Keratinocyte (primary cell): ENCODE measurements around the gene NPPC. TPM values are rescaled to one million over a fixed set of nuclear protein-coding genes. Genes with fewer than 3 reads are reported as not detected.

Experiments used
- DNase-seq: peaks from one replicate; pipeline ENCODE4 v3.0.0-alpha.2; 2011; ENCODE audit warnings: low read depth, missing footprints, low spot score
- FAIRE-seq: peaks from 2 replicates; lab custom pipeline; 2011; peaks lifted over from hg19 to GRCh38; lab: Jason Lieb, UNC
- H2AFZ ChIP-seq: 2 replicates; pipeline ENCODE4 v1.6.0; 2012; ENCODE audit warnings: low read length, control low read depth, inconsistent platforms; ENCODE audit not compliant: control insufficient read depth
- H3K27ac ChIP-seq: 2 replicates; pipeline ENCODE4 v1.5.1; 2011; ENCODE audit warnings: low read length; ENCODE audit not compliant: control insufficient read depth, insufficient read depth
- H3K27me3 ChIP-seq: 3 replicates; pipeline ENCODE4 v1.6.0; 2011; ENCODE audit warnings: low read length; ENCODE audit not compliant: control insufficient read depth, insufficient read depth; ENCODE audit errors: extremely low read depth
- H3K36me3 ChIP-seq, 2 experiments: 2 replicates in 1 of 2; 3 replicates in 1 of 2; pipeline ENCODE4 v1.5.1; 2011; ENCODE audit warnings: low read length in 2 of 2, mild to moderate bottlenecking in 1 of 2; ENCODE audit not compliant: control insufficient read depth in 2 of 2, insufficient read depth in 2 of 2; ENCODE audit errors: extremely low read depth in 1 of 2
- H3K4me1 ChIP-seq: 3 replicates; pipeline ENCODE4 v1.5.1; 2011; ENCODE audit warnings: low read length; ENCODE audit not compliant: control insufficient read depth, insufficient read depth; ENCODE audit errors: extremely low read depth
- H3K4me2 ChIP-seq: 3 replicates; pipeline ENCODE4 v1.6.0; 2011; ENCODE audit warnings: low read depth, low read length; ENCODE audit not compliant: control insufficient read depth, insufficient read depth; ENCODE audit errors: extremely low read depth
- H3K4me3 ChIP-seq, 3 experiments: fragments of 200-600 bp in 1 of 3; sonication (generic) in 1 of 3; 2 replicates in 2 of 3; 3 replicates in 1 of 3; pipeline ENCODE4 v1.5.1; 2011 to 2016; ENCODE audit warnings: low read length in 3 of 3, mild to moderate bottlenecking in 3 of 3, control low read depth in 2 of 3, inconsistent platforms in 1 of 3, low read depth in 1 of 3, mixed read lengths in 1 of 3, mixed run types in 1 of 3, moderate library complexity in 1 of 3; ENCODE audit not compliant: control insufficient read depth in 2 of 3, insufficient read depth in 2 of 3; ENCODE audit errors: extremely low read depth in 1 of 3
- H3K79me2 ChIP-seq: 2 replicates; pipeline ENCODE4 v1.6.0; 2012; ENCODE audit warnings: low read length; ENCODE audit not compliant: control insufficient read depth, insufficient read depth
- H3K9ac ChIP-seq: 3 replicates; pipeline ENCODE4 v1.6.0; 2011; ENCODE audit warnings: low read length; ENCODE audit not compliant: control insufficient read depth, insufficient read depth; ENCODE audit errors: extremely low read depth
- H3K9me1 ChIP-seq: 3 replicates; pipeline ENCODE4 v1.6.0; 2011; ENCODE audit warnings: low read length; ENCODE audit not compliant: control insufficient read depth, insufficient read depth; ENCODE audit errors: extremely low read depth
- H3K9me3 ChIP-seq: 2 replicates; pipeline ENCODE4 v1.5.1; 2012; ENCODE audit warnings: low read depth, low read length; ENCODE audit not compliant: control insufficient read depth
- H4K20me1 ChIP-seq: 3 replicates; pipeline ENCODE4 v1.6.0; 2011; ENCODE audit warnings: low read length; ENCODE audit not compliant: control insufficient read depth, insufficient read depth; ENCODE audit errors: extremely low read depth
- CTCF ChIP-seq, 3 experiments: IDR thresholded peaks in 1 of 3; conservative IDR thresholded peaks in 1 of 3; optimal IDR thresholded peaks in 1 of 3; 2 replicates in 2 of 3; 3 replicates in 1 of 3; pipeline versions ENCODE3 to v1.5.1; 2011; ENCODE audit warnings: low read length in 3 of 3, mild to moderate bottlenecking in 3 of 3, moderate library complexity in 2 of 3, control low read depth in 1 of 3, inconsistent platforms in 1 of 3; ENCODE audit not compliant: insufficient read depth in 2 of 3; ENCODE audit errors: extremely low read depth in 1 of 3
- EZH2 ChIP-seq: IDR thresholded peaks from one replicate; pipeline ENCODE4 v1.6.1; 2012; ENCODE audit warnings: inconsistent platforms, mild to moderate bottlenecking, low read length, moderate library complexity
- dilution Hi-C: fragments of 300-500 bp; cut with MboI; formaldehyde crosslinking; loops from one replicate; pipeline ENCODE4 v1.7.0; 2020; ENCODE audit warnings: low sequenced_read_pairs; ENCODE audit not compliant: extremely low pct_ligation_motif_present
- polyA plus RNA-seq, 5 experiments: library from polyadenylated mRNA; depleted of rRNA in 3 of 5; stranded (reverse) in 3 of 5; stranded (forward) in 1 of 5; unstranded in 1 of 5; fragments of >200 nt; gene quantifications; 1 replicate in 1 of 5; 2 replicates in 3 of 5; 3 replicates in 1 of 5; pipeline versions ENCODE4 v1.2.1 to v1.2.3, GENCODE V29; 2011 to 2012; ENCODE audit warnings: missing spikeins in 2 of 5, low read depth in 1 of 5, low replicate concordance in 1 of 5

NPPC gene
- polyA plus RNA-seq, 1 donor (not counting 4 experiments of a cell fraction or from before 2014, with no cell fraction given) = not detected

DNA sequence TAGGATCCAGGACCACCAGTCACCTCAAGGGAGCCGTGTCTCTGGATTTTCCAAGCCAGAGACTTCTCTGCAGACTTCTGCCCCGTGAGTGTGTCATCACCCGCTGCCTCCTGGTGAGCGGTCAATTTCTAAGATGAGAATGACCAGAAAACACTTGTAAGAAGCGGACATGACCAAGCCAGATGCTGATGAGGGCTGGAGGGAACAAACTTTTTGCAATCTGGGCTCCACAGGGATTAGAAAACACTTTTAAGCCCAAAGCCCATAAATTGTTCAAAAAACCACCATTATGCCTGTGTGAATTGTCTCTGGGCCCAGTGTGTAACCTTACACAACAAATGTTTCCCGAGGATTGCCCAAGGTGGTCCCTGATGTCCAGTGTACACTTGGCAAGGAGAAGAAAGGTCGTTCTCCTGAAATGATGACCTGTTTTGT is 5.3 kb upstream of the NPPC start:
- peaks cover 45% of the 10 kb centered on the region for H3K27me3 ChIP-seq
- no peak overlapping the region for H2AFZ ChIP-seq
- no peak for DNase-seq

GRCh38 chr2:231930593-231931281 is 4.5 kb upstream of the NPPC start:
- Histone ChIP-seq H3K9me3 (no peaks in the 10 kb centered on the region), H3K27me3 (peaks cover 53% of the 10 kb centered on the region), H3K4me1 (peaks cover 8% of the 10 kb centered on the region), H3K9me1 (no peaks in the 10 kb centered on the region), H3K4me3 (no peak overlapping the region), H3K36me3 (no peaks in the 10 kb centered on the region), H4K20me1 (no peaks in the 10 kb centered on the region), H3K4me2 (no peak overlapping the region), H3K27ac (no peak overlapping the region), H2AFZ (no peak overlapping the region), H3K79me2 (no peaks in the 10 kb centered on the region), H3K9ac (no peak overlapping the region)
- no peak for FAIRE-seq
- dilution Hi-C loops = no loop called here
- no peak for DNase-seq
- TF ChIP-seq EZH2 (no peak), CTCF (optimal IDR thresholded peaks at IDR 0.05 in 1 of 3, IDR thresholded peaks at IDR 0.05 in 1 of 3, conservative IDR thresholded peaks at IDR 0.05 in 1 of 3; ENCODE audit: extremely low read depth in 1 of 3, insufficient read depth in 2 of 3, low read length in 3 of 3) (no peak)

More for the DNA sequence above, 5.3 kb upstream of the NPPC start:
- Histone ChIP-seq H4K20me1 (no peaks in the 10 kb centered on the region), H3K9ac (no peak overlapping the region), H3K4me3 (no peak overlapping the region), H3K79me2 (no peaks in the 10 kb centered on the region), H3K4me2 (no peak overlapping the region), H3K9me3 (no peaks in the 10 kb centered on the region), H3K4me1 (peaks cover 5% of the 10 kb centered on the region), H3K27ac (no peak overlapping the region), H3K9me1 (no peaks in the 10 kb centered on the region), H3K36me3 (no peaks in the 10 kb centered on the region)
- FAIRE-seq = no peak
- TF ChIP-seq EZH2 (no peak), CTCF (optimal IDR thresholded peaks at IDR 0.05 in 1 of 3, IDR thresholded peaks at IDR 0.05 in 1 of 3, conservative IDR thresholded peaks at IDR 0.05 in 1 of 3; ENCODE audit: extremely low read depth in 1 of 3, insufficient read depth in 2 of 3, low read length in 3 of 3) (no peak)
- dilution Hi-C loops = no loop called here
